ENCODE data around the gene SNW1. TPM values are rescaled to one million over a fixed set of nuclear protein-coding genes. Genes with fewer than 3 reads are reported as not detected.

The SNW1 gene
- total and polyA plus RNA-seq, 2 of the 13 experiments (the other 11 are each of a cell fraction or from before 2014, with no cell fraction given) = 23.2 to 65.8 TPM

DNA sequence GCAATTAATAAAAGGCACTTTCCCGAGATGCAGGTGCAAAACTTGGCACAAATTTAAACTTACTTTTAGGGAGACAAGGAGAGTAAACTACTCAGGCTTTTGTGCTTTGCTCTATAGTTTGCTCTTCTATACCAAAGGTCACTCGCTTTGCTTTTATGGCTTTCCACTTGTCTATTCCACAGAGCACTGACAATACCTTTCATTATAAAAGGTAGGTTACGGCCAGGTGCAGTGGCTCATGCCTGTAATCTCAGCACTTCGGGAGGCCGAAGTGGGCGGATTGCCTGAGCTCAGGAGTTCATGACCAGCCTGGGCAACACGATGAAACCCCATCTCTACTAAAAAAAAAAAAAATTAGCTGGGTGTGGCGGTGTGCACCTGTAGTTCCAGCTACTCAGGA lies 86.0 kb downstream of the SNW1 start:
- BruUV-seq (replicated peaks) = no TSS peak
- H3K9me3 ChIP-seq (ENCODE audit: low read length) = no peaks in the 10 kb centered on the region
- no peak for DNase-seq (ENCODE audit: low spot score)
- no peak for FAIRE-seq
- no peaks in the 10 kb centered on the region for H3K27me3 ChIP-seq (ENCODE audit: control insufficient read depth in 1 of 2, insufficient read depth in 2 of 2, low read length in 2 of 2)
- ChIA-PET POLR2A (no interaction called here), CTCF (ENCODE audit: low intra/inter-chr PET ratio, low total read pairs) (no interaction called here)
- H3K4me1 ChIP-seq (ENCODE audit: insufficient read depth, low read length) = peaks cover 7% of the 10 kb centered on the region
- no peaks in the 10 kb centered on the region for H3K79me2 ChIP-seq (ENCODE audit: insufficient read depth, low read length)
- H2AFZ ChIP-seq (ENCODE audit: low read length) = no peak overlapping the region
- WGBS (ENCODE audit: low lambda C conversion rate) = 87% methylated on average over 8 of the region's 8 CpGs
- H3K27ac ChIP-seq (ENCODE audit: extremely low read length, insufficient read depth, low read length) = no peak overlapping the region
- H4K20me1 ChIP-seq (ENCODE audit: insufficient read depth, low read length) = no peaks in the 10 kb centered on the region
- no peak overlapping the region for H3K4me3 ChIP-seq (replicated peaks in 1 of 3; ENCODE audit: insufficient read depth in 1 of 3, low read depth in 2 of 3, low read length in 3 of 3)
- no peak overlapping the region for H3K9ac ChIP-seq (ENCODE audit: insufficient read depth, low read depth, low read length)
- peaks cover 9 to 33% of the 10 kb centered on the region in 2 experiments; a peak in 4 of 5 replicates for H3K36me3 ChIP-seq (replicated peaks in 1 of 2; ENCODE audit: control insufficient read depth in 1 of 2, insufficient read depth in 2 of 2, low read length in 2 of 2)
- in situ Hi-C loops (cut with HindIII; ENCODE audit: extremely low pct_ligation_motif_present, low pct_unique_long_range_greater_than_20kb) = no loop called here
- TF ChIP-seq PAX8 (CRISPR knock-in tag; IDR thresholded peaks at IDR 0.05; ENCODE audit: borderline replicate concordance) (no peak), POGZ (CRISPR knock-in tag; IDR thresholded peaks at IDR 0.05) (no peak), NRL (CRISPR knock-in tag; IDR thresholded peaks at IDR 0.05; ENCODE audit: borderline replicate concordance) (no peak), ZSCAN25 (CRISPR knock-in tag; IDR thresholded peaks at IDR 0.05) (no peak), ETV5 (CRISPR knock-in tag; IDR thresholded peaks at IDR 0.05; ENCODE audit: borderline replicate concordance) (no peak), ARNTL (CRISPR knock-in tag; IDR thresholded peaks at IDR 0.05) (no peak), ZNF33A (CRISPR knock-in tag; IDR thresholded peaks at IDR 0.05; ENCODE audit: borderline replicate concordance) (no peak), ZNF788 (CRISPR knock-in tag; IDR thresholded peaks at IDR 0.05; ENCODE audit: borderline replicate concordance) (no peak), NFYB (CRISPR knock-in tag; IDR thresholded peaks at IDR 0.05) (no peak), FOSL2 (CRISPR knock-in tag; IDR thresholded peaks at IDR 0.05) (no peak), ZNF83 (CRISPR knock-in tag; IDR thresholded peaks at IDR 0.05; ENCODE audit: borderline replicate concordance) (no peak), ZNF660 (CRISPR knock-in tag; IDR thresholded peaks at IDR 0.05; ENCODE audit: borderline replicate concordance, low read depth) (no peak)
- TF ChIP-seq, protein P1, sequence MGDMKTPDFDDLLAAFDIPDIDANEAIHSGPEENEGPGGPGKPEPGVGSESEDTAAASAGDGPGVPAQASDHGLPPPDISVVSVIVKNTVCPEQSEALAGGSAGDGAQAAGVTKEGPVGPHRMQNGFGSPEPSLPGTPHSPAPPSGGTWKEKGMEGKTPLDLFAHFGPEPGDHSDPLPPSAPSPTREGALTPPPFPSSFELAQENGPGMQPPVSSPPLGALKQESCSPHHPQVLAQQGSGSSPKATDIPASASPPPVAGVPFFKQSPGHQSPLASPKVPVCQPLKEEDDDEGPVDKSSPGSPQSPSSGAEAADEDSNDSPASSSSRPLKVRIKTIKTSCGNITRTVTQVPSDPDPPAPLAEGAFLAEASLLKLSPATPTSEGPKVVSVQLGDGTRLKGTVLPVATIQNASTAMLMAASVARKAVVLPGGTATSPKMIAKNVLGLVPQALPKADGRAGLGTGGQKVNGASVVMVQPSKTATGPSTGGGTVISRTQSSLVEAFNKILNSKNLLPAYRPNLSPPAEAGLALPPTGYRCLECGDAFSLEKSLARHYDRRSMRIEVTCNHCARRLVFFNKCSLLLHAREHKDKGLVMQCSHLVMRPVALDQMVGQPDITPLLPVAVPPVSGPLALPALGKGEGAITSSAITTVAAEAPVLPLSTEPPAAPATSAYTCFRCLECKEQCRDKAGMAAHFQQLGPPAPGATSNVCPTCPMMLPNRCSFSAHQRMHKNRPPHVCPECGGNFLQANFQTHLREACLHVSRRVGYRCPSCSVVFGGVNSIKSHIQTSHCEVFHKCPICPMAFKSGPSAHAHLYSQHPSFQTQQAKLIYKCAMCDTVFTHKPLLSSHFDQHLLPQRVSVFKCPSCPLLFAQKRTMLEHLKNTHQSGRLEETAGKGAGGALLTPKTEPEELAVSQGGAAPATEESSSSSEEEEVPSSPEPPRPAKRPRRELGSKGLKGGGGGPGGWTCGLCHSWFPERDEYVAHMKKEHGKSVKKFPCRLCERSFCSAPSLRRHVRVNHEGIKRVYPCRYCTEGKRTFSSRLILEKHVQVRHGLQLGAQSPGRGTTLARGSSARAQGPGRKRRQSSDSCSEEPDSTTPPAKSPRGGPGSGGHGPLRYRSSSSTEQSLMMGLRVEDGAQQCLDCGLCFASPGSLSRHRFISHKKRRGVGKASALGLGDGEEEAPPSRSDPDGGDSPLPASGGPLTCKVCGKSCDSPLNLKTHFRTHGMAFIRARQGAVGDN (CRISPR knock-in tag; IDR thresholded peaks at IDR 0.05) = no peak
- H3K4me2 ChIP-seq (ENCODE audit: low read depth, low read length) = no peak overlapping the region
- intact Hi-C loops (cut with micrococcal nuclease; ENCODE audit: unreplicated experiment) = no loop called here
- ATAC-seq = no peak
